Bronchial epithelial cell (primary cell): ENCODE results near the gene KRT6C. TPM values are rescaled to one million over a fixed set of nuclear protein-coding genes. Genes with fewer than 3 reads are reported as not detected.
"Not testable (repeated sequence)": the region's sequence is repeated elsewhere in the genome, so short reads cannot be mapped to it uniquely, and the experiment has no call there.

ENCODE experiments used
- DNase-seq: peaks from one replicate; pipeline ENCODE4 v3.0.0-alpha.2; 2010; ENCODE audit warnings: low read depth
- FAIRE-seq: peaks from 2 replicates; lab custom pipeline; 2011; peaks lifted over from hg19 to GRCh38; lab: Jason Lieb, UNC
- H3K27me3 ChIP-seq: 2 replicates; pipeline ENCODE4 v1.5.1; 2011; ENCODE audit warnings: low read length; ENCODE audit not compliant: control insufficient read depth, insufficient read depth
- H3K36me3 ChIP-seq: 2 replicates; pipeline ENCODE4 v1.5.1; 2011; ENCODE audit warnings: low read length; ENCODE audit not compliant: control insufficient read depth, insufficient read depth
- H3K4me3 ChIP-seq: 2 replicates; pipeline ENCODE4 v1.5.1; 2011; ENCODE audit warnings: mild to moderate bottlenecking, low read depth, low read length, control low read depth
- total RNA-seq: library from RNA; depleted of rRNA; stranded (reverse); fragments of >200 nt; gene quantifications from 2 replicates; pipeline ENCODE4 v1.2.1, GENCODE V29; 2014
- TF ChIP-seq, protein P1 (sequence below): IDR thresholded peaks from 2 replicates; pipeline ENCODE4 v1.5.1; 2011; ENCODE audit warnings: mild to moderate bottlenecking, moderate library complexity, low read length, control low read depth, inconsistent platforms; ENCODE audit not compliant: insufficient read depth, severe bottlenecking

Gene KRT6C
- total RNA-seq, 1 donor from 2014 or later: 16.8 TPM

GRCh38 chr12:52496590-52497071 lies 23.0 kb upstream of the KRT6C start:
- FAIRE-seq (peak; percentile 99), DNase-seq (peak; percentile 90)
- no peaks in the 10 kb centered on the region for H3K27me3 ChIP-seq
- TF ChIP-seq, protein P1, sequence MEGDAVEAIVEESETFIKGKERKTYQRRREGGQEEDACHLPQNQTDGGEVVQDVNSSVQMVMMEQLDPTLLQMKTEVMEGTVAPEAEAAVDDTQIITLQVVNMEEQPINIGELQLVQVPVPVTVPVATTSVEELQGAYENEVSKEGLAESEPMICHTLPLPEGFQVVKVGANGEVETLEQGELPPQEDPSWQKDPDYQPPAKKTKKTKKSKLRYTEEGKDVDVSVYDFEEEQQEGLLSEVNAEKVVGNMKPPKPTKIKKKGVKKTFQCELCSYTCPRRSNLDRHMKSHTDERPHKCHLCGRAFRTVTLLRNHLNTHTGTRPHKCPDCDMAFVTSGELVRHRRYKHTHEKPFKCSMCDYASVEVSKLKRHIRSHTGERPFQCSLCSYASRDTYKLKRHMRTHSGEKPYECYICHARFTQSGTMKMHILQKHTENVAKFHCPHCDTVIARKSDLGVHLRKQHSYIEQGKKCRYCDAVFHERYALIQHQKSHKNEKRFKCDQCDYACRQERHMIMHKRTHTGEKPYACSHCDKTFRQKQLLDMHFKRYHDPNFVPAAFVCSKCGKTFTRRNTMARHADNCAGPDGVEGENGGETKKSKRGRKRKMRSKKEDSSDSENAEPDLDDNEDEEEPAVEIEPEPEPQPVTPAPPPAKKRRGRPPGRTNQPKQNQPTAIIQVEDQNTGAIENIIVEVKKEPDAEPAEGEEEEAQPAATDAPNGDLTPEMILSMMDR: no peak
- H3K4me3 ChIP-seq: no peak overlapping the region
- peaks cover 5% of the 10 kb centered on the region for H3K36me3 ChIP-seq

- no peak for FAIRE-seq
- TF ChIP-seq, protein P1: no peak
- Histone ChIP-seq H3K27me3 (no peaks in the 10 kb centered on the region), H3K36me3 (peaks cover 10% of the 10 kb centered on the region), H3K4me3 (no peak overlapping the region)
- no peak for DNase-seq
These were observed 22.4 kb upstream of the KRT6C start for GRCh38 chr12:52496054-52496453.

DNA sequence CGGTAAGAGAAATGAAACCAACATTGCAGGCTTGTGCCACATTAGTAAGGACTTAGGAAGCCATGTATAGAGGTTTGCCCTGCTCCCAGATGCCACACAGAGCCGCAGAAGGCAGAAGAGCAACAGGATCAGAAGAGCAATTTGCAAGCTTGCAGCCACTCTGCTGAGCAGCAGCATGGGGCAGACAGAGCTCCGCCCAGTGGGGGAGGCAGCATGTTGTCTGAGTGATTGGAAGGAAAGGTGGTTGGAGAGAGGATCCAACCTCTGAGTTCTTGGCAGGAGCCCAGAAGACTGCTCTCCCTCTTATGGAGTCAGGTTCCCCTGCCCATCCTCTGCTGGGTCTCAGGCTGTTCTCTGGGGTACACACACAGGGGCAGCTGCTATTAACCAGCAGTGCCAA lies 21.8 kb upstream of the KRT6C start:
- TF ChIP-seq, protein P1: peak; percentile 31
- peaks cover 11% of the 10 kb centered on the region for H3K36me3 ChIP-seq
- H3K27me3 ChIP-seq: no peaks in the 10 kb centered on the region
- FAIRE-seq: no peak
- peak; percentile 77 for DNase-seq
- no peak overlapping the region for H3K4me3 ChIP-seq

DNA sequence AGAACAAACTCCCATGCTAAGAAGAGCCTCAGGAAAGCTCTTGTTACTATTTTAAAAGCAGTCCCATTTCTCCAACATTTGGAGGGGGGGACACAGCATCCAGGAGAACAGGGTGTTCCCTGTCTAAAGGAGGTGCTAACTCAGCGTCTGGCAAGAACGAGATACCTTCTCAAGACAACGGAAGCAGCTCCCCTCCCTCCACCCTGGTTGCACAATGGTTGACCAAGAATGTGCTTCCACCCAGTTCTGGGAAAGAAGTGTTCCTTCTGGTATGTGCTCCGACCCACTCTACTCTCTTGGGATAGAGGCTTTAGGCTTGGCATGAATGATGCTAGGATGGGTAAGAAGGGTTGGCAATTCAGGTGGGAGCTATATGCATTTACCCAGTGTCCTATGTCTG lies 20.9 kb upstream of the KRT6C start:
- TF ChIP-seq, protein P1: no peak
- Histone ChIP-seq H3K27me3 (no peaks in the 10 kb centered on the region), H3K36me3 (peaks cover 18% of the 10 kb centered on the region), H3K4me3 (peak overlapping the region; percentile 2)
- DNase-seq: peak; percentile 92
- FAIRE-seq: peak; percentile 99

- FAIRE-seq (peak; percentile 36), DNase-seq (peak; percentile 92)
- Histone ChIP-seq H3K4me3 (peak overlapping the region; percentile 2), H3K27me3 (no peaks in the 10 kb centered on the region), H3K36me3 (peaks cover 19% of the 10 kb centered on the region)
- TF ChIP-seq, protein P1: no peak
These were observed 20.5 kb upstream of the KRT6C start for GRCh38 chr12:52494100-52494499.

- H3K27me3 ChIP-seq: no peaks in the 10 kb centered on the region
- peak; percentile 99 for DNase-seq
- peak; percentile 100 for FAIRE-seq
- peaks cover 19% of the 10 kb centered on the region for H3K36me3 ChIP-seq
- H3K4me3 ChIP-seq: peak within 1 kb of the TSS; percentile 75
- TF ChIP-seq, protein P1: no peak
These were observed 19.6 kb upstream of the KRT6C start, which contains the start of gene KRT6A for GRCh38 chr12:52493172-52493571. Gene KRT6A, minus strand, starts transcription at chr12:52493257. Its CDS starts 69 bp downstream, at chr12:52493188.

GRCh38 chr12:52492405-52492804 lies 18.8 kb upstream of the KRT6C start:
- FAIRE-seq, H3K27me3 ChIP-seq, DNase-seq: not testable (repeated sequence)
- Histone ChIP-seq H3K36me3 (peaks cover 19% of the 10 kb centered on the region), H3K4me3 (peak overlapping the region; percentile 75)

GRCh38 chr12:52491495-52491894 lies 17.9 kb upstream of the KRT6C start:
- Histone ChIP-seq H3K4me3 (peak overlapping the region; percentile 75), H3K36me3 (peaks cover 19% of the 10 kb centered on the region)
- not testable (repeated sequence) for DNase-seq, H3K27me3 ChIP-seq
- peak; percentile 75 for FAIRE-seq
